ENCODE data around the gene PRKCA. TPM values are rescaled to one million over a fixed set of nuclear protein-coding genes. Genes with fewer than 3 reads are reported as not detected.
"Not testable (repeated sequence)": the region's sequence is repeated elsewhere in the genome, so short reads cannot be mapped to it uniquely, and the experiment has no call there.

PRKCA gene
- polyA plus RNA-seq, 3 donors, result 24.5 to 28.5 (median 27.0) TPM

GRCh38 chr17:66689221-66689620 is 386.8 kb downstream of the PRKCA start:
- DNase-seq (ENCODE audit: extremely low read depth in 1 of 11, low read depth in 9 of 11, low spot score in 4 of 11), result no peak

GRCh38 chr17:66690166-66690565 is 387.8 kb downstream of the PRKCA start:
- no peak for DNase-seq (ENCODE audit: extremely low read depth in 1 of 11, low read depth in 9 of 11, low spot score in 4 of 11)

GRCh38 chr17:66691644-66692420 is 389.4 kb downstream of the PRKCA start:
- no peak for DNase-seq (ENCODE audit: extremely low read depth in 1 of 11, low read depth in 9 of 11, low spot score in 4 of 11)

- no peak for DNase-seq (ENCODE audit: extremely low read depth in 1 of 11, low read depth in 9 of 11, low spot score in 4 of 11)
Measured at GRCh38 chr17:66692421-66692690, 389.9 kb downstream of the PRKCA start.

- no peak for DNase-seq (ENCODE audit: extremely low read depth in 1 of 11, low read depth in 9 of 11, low spot score in 4 of 11)
Measured at GRCh38 chr17:66695098-66695497, 392.7 kb downstream of the PRKCA start.

- DNase-seq (ENCODE audit: extremely low read depth in 1 of 11, low read depth in 9 of 11, low spot score in 4 of 11), result no peak
Measured at GRCh38 chr17:66698270-66698669, 395.9 kb downstream of the PRKCA start.

- DNase-seq (ENCODE audit: extremely low read depth in 1 of 11, low read depth in 9 of 11, low spot score in 4 of 11), result no peak
Measured at GRCh38 chr17:66701462-66701861, 399.0 kb downstream of the PRKCA start.

GRCh38 chr17:66702106-66702936 is 399.9 kb downstream of the PRKCA start:
- no peak for DNase-seq (ENCODE audit: extremely low read depth in 1 of 11, low read depth in 9 of 11, low spot score in 4 of 11)

- no peak for DNase-seq (ENCODE audit: extremely low read depth in 1 of 11, low read depth in 9 of 11, low spot score in 4 of 11)
Measured at GRCh38 chr17:66704858-66705520, 402.6 kb downstream of the PRKCA start.

GRCh38 chr17:66706851-66707450 is 404.5 kb downstream of the PRKCA start:
- DNase-seq (ENCODE audit: extremely low read depth in 1 of 11, low read depth in 9 of 11, low spot score in 4 of 11), result no peak

GRCh38 chr17:66711401-66711800 is 409.0 kb downstream of the PRKCA start:
- no peak for DNase-seq (ENCODE audit: extremely low read depth in 1 of 11, low read depth in 9 of 11, low spot score in 4 of 11)

- no peak for DNase-seq (ENCODE audit: extremely low read depth in 1 of 11, low read depth in 9 of 11, low spot score in 4 of 11)
Measured at GRCh38 chr17:66711881-66712321, 409.5 kb downstream of the PRKCA start.

- DNase-seq (ENCODE audit: extremely low read depth in 1 of 11, low read depth in 9 of 11, low spot score in 4 of 11), result no peak
Measured at GRCh38 chr17:66712453-66712852, 410.0 kb downstream of the PRKCA start.

GRCh38 chr17:66713021-66713532 is 410.7 kb downstream of the PRKCA start:
- not testable (repeated sequence) for DNase-seq (ENCODE audit: extremely low read depth in 1 of 11, low read depth in 9 of 11, low spot score in 4 of 11)

GRCh38 chr17:66713533-66714042 is 411.2 kb downstream of the PRKCA start:
- no peak for DNase-seq (ENCODE audit: extremely low read depth in 1 of 11, low read depth in 9 of 11, low spot score in 4 of 11)

- no peak for DNase-seq (ENCODE audit: extremely low read depth in 1 of 11, low read depth in 9 of 11, low spot score in 4 of 11)
Measured at GRCh38 chr17:66714046-66715023, 411.9 kb downstream of the PRKCA start.

- no peak for DNase-seq (ENCODE audit: extremely low read depth in 1 of 11, low read depth in 9 of 11, low spot score in 4 of 11)
Measured at GRCh38 chr17:66715076-66715675, 412.8 kb downstream of the PRKCA start.

GRCh38 chr17:66715745-66716156 is 413.3 kb downstream of the PRKCA start:
- peak in 9 of 11 donors; percentile 46 to 70 (median 53) for DNase-seq (ENCODE audit: extremely low read depth in 1 of 11, low read depth in 9 of 11, low spot score in 4 of 11)
